ENCODE data around the gene ATL2. TPM values are rescaled to one million over a fixed set of nuclear protein-coding genes. Genes with fewer than 3 reads are reported as not detected.
"Not testable (repeated sequence)": the region's sequence is repeated elsewhere in the genome, so short reads cannot be mapped to it uniquely, and the experiment has no call there.

ATL2 gene
- total RNA-seq, 2 donors from 2014 or later = 125 to 139 TPM

DNA sequence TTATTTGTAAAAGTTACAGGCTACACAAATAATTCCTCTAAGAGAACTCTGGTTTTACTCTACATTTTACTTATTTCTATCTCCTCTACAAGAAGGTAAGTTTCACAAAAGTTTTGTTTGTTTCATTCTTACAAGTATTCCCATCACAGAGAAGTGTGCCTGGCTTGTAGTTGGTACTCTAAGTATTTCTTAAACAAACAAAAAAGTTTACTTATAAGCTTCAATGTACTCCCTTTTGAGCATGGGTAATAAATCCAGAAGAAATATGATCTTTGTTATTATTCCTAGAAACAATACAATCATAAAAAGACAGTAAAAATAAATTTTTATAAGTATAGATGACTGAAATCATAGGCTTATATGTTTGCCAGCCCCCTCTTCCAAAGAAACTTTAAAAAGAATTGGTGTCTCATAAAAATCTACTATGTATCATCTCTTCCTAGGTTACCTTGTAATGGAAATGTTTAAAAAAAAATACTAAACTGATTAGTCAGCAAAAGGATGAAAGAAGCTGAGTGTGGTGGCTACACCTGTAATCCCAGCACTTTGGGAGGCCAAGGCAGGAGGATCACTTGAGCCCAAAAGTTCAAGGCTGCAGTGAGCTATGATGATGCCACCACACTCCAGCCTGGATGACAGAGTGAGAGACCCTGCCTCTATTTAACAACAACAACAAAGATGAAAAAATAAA, 54.7 kb downstream of the ATL2 start:
- peak overlapping the region; percentile 49 for H3K27ac Mint-ChIP-seq
- H3K9me3 Mint-ChIP-seq = no peaks in the 10 kb centered on the region

DNA sequence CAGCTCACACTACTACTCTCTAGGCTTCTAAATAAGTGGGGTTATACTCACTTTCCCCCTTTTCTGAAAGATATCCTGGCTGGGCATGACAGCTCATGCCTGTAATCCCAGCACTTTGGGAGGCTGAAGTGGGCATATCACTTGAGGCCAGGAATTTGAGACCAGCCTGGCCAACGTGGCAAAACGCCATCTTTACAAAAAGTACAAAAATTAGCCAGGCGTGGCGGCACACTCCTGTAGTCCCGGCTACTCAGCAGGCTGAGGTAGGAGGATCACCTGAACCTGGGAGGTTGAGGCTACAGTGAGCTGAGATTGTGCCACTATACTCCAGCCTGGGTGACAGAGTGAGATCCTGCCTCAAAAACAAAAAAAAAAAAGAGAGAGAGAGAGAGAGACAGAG, 57.8 kb downstream of the ATL2 start:
- not testable (repeated sequence) for H3K27me3 Mint-ChIP-seq (ENCODE audit: insufficient read depth); H3K4me3 Mint-ChIP-seq; H3K27ac ChIP-seq (ENCODE audit: low read depth, low read length); H3K27me3 ChIP-seq (ENCODE audit: control insufficient read depth, insufficient read depth, low read length, poor library complexity, severe bottlenecking); H3K4me3 ChIP-seq (ENCODE audit: low read length); H3K9me3 ChIP-seq (ENCODE audit: control insufficient read depth, low read length); H3K4me1 ChIP-seq (ENCODE audit: control insufficient read depth, insufficient read depth, low read length); H3K9ac ChIP-seq (ENCODE audit: extremely low read depth, low read length, poor library complexity, severe bottlenecking); DNase-seq; H3K9me3 Mint-ChIP-seq
- peaks cover 78% of the 10 kb centered on the region for H3K36me3 ChIP-seq (ENCODE audit: control insufficient read depth, insufficient read depth, low read length)
- Mint-ChIP-seq H3K4me1 (peaks cover 15% of the 10 kb centered on the region), H3K36me3 (ENCODE audit: low read depth) (peaks cover 57% of the 10 kb centered on the region), H3K27ac (peak overlapping the region; percentile 42)
- 98 to 100% methylated on average over 5 of the region's 5 CpGs for WGBS, 2 experiments (ENCODE audit: insufficient coverage in 1 of 2, insufficient read length in 1 of 2)

More for the DNA sequence above, 54.7 kb downstream of the ATL2 start:
- no peak overlapping the region for H3K27ac ChIP-seq (ENCODE audit: low read depth, low read length)
- no peak overlapping the region for H3K9ac ChIP-seq (ENCODE audit: extremely low read depth, low read length, poor library complexity, severe bottlenecking)
- H3K9me3 ChIP-seq (ENCODE audit: control insufficient read depth, low read length) = no peaks in the 10 kb centered on the region
- no peaks in the 10 kb centered on the region for H3K27me3 ChIP-seq (ENCODE audit: control insufficient read depth, insufficient read depth, low read length, poor library complexity, severe bottlenecking)
- H3K4me1 Mint-ChIP-seq = peaks cover 24% of the 10 kb centered on the region
- no peak for DNase-seq
- peaks cover 7% of the 10 kb centered on the region for H3K4me1 ChIP-seq (ENCODE audit: control insufficient read depth, insufficient read depth, low read length)
- no peaks in the 10 kb centered on the region for H3K27me3 Mint-ChIP-seq (ENCODE audit: insufficient read depth)
- H3K36me3 Mint-ChIP-seq (ENCODE audit: low read depth) = peaks cover 52% of the 10 kb centered on the region
- no peak for TF ChIP-seq CTCF (conservative IDR thresholded peaks at IDR 0.05)
- peaks cover 73% of the 10 kb centered on the region for H3K36me3 ChIP-seq (ENCODE audit: control insufficient read depth, insufficient read depth, low read length)
- no peak overlapping the region for H3K4me3 ChIP-seq (ENCODE audit: low read length)
- H3K4me3 Mint-ChIP-seq = no peak overlapping the region

DNA sequence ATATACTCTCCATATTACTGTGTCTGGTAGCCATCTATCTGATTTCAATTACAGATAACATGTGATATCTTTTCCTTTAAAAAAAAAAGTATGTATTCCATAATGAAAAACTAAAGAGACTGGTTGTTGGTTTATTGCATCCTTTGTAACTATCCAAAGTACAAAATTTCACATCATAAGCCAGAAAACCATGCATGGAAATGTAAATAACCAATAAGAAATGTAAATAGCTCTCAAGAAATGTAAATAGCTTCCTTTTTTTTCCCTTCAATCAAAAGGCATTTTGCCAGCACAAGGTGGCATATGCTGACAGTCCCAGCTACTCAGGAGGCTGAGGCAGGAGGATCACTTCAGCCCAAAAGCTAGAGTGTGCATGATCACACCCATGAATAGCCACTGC, 59.3 kb downstream of the ATL2 start:
- H3K9me3 ChIP-seq (ENCODE audit: control insufficient read depth, low read length) = peaks cover 10% of the 10 kb centered on the region
- Mint-ChIP-seq H3K27me3 (ENCODE audit: insufficient read depth) (no peaks in the 10 kb centered on the region), H3K36me3 (ENCODE audit: low read depth) (peaks cover 63% of the 10 kb centered on the region), H3K9me3 (no peaks in the 10 kb centered on the region), H3K4me1 (peaks cover 10% of the 10 kb centered on the region), H3K4me3 (no peak overlapping the region), H3K27ac (no peak overlapping the region)
- H3K9ac ChIP-seq (ENCODE audit: extremely low read depth, low read length, poor library complexity, severe bottlenecking) = no peak overlapping the region
- no peak overlapping the region for H3K4me3 ChIP-seq (ENCODE audit: low read length)
- no peak for DNase-seq
- no peaks in the 10 kb centered on the region for H3K27me3 ChIP-seq (ENCODE audit: control insufficient read depth, insufficient read depth, low read length, poor library complexity, severe bottlenecking)
- TF ChIP-seq CTCF (conservative IDR thresholded peaks at IDR 0.05) = no peak
- peaks cover 80% of the 10 kb centered on the region for H3K36me3 ChIP-seq (ENCODE audit: control insufficient read depth, insufficient read depth, low read length)
- no peak overlapping the region for H3K27ac ChIP-seq (ENCODE audit: low read depth, low read length)
- H3K4me1 ChIP-seq (ENCODE audit: control insufficient read depth, insufficient read depth, low read length) = peaks cover 7% of the 10 kb centered on the region
